SK-MEL-5 (cell line): ENCODE results near the gene WDPCP. TPM values are rescaled to one million over a fixed set of nuclear protein-coding genes. Genes with fewer than 3 reads are reported as not detected.
"Not testable (repeated sequence)": the region's sequence is repeated elsewhere in the genome, so short reads cannot be mapped to it uniquely, and the experiment has no call there.

Experiments used
- DNase-seq: peaks from one replicate; pipeline ENCODE4 v3.0.0-alpha.2; 2016; ENCODE audit warnings: low read depth, low spot score
- in situ Hi-C: cut with HindIII; loops from 2 replicates; pipeline ENCODE4 v1.10.0; 2016; ENCODE audit warnings: low sequenced_read_pairs, high pct_unique_total_duplicates, low pct_unique_long_range_greater_than_20kb
- total RNA-seq: library from RNA; depleted of rRNA; stranded (reverse); fragments of >200 nt; shearing (Covaris generic); gene quantifications from 2 replicates; pipeline ENCODE4 v1.2.3, GENCODE V29; 2014

WDPCP gene
- total RNA-seq, 1 experiment from 2014 or later = 16.1 TPM

DNA sequence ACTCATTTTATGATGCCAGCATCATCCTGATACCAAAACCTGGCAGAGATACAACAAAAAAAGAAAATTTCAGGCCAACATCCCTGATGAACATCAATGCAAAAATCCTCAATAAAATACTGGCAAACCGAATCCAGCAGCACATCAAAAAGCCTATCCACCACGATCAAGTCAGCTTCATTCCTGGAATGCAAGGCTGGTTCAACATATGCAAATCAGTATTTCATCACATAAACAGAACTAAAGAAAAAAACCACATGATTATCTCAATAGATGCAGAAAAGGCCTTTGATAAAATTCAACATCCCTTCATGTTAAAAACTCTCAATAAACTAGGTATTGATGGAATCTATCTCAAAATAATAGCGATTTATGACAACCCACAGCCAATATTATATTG lies 29.4 kb downstream of the WDPCP start:
- DNase-seq, in situ Hi-C loops: not testable (repeated sequence)

DNA sequence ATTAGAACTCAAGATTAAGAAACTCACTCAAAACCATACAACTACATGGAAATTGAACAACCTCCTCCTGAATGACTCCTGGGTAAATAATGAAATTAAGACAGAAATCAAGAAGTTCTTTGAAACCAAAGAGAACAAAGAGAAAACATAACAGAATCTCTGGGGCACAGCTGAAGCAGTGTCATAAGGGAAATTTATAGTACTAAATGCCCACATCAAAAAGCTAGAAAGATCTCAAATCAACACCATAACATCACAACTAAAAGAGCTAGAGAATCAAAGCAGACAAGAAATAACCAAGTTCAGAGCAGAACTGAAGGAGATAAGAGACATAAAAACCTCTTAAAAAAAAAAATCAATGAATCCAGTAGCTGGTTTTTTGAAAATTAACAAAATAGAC lies 30.5 kb downstream of the WDPCP start:
- in situ Hi-C loops, DNase-seq: not testable (repeated sequence)

DNA sequence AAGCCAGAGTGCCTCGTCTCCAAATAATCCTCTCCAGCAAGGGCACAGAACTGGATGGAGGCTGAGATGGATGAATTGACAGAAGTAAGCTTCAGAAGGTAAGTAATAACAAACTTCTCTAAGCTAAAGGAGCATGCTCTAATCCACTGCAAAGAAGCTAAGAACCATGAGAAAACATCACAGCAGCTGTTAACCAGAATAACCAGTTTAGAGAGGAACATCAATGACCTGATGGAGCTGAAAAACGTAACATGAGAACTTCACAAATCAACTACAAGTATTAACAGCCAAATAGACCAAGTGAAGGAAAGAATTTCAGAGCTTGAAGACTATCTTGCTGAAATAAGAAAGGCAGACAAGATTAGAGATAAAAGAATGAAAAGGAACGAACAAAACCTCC lies 32.3 kb downstream of the WDPCP start:
- in situ Hi-C loops = no loop called here

DNA sequence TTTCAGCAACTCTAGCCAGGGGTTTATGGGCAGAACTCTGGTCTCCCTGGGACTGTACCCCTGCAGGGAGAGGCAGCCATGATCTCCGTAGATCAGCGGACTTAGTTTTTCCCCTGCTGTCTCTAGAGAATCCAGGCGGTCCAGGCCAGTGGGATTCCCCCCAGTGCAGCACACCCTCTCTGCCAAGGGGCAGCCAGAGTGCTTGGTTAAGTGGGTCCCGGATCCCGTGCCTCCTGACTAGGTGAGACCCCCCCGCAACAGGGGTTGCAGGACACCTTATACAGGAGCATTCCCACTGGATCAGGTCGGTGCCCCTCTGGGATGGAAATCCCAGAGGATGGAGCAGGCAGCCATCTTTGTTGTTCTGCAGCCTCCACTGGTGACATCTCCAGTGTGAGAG lies 33.0 kb downstream of the WDPCP start:
- DNase-seq = no peak
- in situ Hi-C loops = no loop called here

More for the DNA sequence above, 32.3 kb downstream of the WDPCP start:
- no peak for DNase-seq

DNA sequence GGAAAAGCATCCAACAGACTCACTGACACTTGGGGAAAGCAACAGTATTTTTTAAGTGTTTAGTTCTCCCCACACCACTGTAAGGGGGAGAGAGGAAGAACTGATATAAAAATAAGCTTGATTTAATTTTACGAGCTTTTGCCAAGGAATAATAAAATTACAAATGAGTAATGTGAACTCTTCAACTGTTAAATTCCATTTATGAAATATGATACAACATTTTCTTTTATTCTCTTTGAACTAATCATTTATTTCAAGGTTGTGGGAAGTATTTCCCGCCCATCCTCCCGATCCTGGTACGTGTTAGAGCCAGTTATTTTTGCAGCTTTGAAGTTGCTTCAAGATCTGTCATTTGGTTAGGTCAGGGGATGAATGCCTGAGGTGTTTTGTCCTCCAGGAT lies 35.2 kb downstream of the WDPCP start:
- in situ Hi-C loops = no loop called here
- DNase-seq = no peak

DNA sequence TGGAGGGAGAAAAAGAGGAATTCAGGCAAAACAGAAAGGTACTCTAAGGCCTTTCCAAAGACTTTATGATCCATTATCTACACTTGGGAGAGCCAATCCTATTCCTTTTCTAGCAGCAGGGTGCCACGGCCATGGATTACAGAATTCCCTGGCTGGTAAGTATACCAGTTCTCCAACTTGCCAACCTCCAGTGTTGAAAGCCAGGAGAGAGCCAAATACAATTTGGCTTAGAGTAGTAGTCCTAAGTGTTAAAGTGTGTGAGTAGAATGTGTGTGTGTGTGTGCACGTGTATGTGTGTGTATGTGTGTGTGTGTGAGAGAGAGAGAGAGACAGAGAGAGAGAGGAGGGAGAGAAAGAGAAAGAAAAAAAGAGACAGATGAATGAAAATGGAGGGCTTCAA lies 43.3 kb downstream of the WDPCP start:
- DNase-seq = no peak

DNA sequence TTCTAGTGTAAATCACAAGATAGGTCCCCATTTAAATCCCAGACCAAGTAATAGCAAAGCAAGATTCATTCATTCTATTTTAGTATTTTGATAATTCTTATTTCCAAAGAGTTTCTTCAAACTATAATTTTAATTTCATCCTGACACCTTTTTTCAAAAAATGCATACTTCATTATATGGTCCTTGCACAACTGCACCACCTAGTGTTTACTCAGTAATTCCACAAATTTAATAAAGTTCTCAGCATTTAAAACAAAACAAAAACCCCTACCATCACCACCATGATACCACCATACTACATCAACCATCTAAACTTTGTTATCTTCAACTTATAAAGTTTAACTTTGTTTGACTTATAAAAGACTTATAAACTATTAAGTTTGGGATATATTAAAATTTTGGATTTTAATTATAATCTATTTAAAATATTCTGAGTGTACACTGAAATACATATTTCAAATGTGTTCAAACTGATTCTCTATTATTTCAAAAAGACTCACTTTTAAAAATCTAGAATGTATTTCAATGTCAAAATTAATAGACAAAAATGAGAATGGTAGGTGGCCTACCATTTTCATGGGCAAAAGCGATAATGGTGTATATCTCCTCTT lies 44.2 kb downstream of the WDPCP start:
- in situ Hi-C loops = no loop called here
- peak; percentile 54 for DNase-seq

More for the DNA sequence above, 43.3 kb downstream of the WDPCP start:
- in situ Hi-C loops = no loop called here

DNA sequence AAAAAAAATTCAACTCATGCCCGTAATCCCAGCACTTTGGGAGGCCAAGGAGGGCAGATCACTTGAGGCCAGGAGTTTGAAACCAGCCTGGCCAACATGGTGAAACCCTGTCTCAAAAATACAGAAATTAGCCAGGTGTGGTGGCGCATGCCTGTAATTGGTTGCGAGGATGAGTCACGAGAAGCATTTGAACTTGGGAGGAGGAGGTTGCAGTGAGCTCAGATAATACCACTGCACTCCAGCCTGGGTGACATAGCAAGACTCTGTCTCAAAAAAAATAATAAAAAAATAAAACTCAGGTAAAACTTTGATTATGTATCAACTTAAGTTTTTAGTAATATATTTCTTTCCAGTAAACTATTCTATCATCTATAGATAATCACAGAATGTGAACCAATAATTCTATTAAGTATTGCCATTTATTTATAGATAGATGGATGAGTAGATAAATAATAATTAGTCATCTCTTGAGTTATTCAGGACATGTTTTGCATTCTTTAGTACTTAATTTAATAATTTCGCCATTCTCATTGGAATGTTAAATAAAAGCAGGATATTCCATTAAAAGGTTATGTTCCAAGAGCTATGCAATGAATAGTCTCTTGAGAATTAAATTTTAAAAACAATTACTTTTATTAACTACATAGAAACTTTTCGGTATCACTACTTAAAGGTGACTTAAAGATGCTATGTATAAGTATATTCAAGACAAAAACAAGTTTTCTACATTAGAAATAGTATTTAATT lies 48.7 kb downstream of the WDPCP start:
- no peak for DNase-seq
- in situ Hi-C loops = no loop called here

DNA sequence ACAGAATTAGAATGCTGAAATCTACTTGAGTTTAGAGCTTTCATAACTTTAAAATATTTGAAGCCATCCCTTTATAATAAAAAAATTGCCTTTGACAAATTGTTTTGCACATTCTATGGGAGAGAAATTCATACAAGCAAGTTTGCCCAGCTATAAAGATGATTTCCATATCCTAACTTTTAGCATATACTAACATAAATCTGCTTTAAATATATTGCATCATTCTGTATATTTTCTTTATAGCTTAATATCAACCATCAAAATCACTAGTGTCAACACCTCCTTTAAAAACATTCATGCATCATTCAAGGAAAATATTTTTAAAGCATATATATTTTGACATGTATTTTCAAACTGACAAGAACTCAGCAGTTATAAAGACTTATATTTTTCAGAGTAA lies 49.9 kb downstream of the WDPCP start:
- in situ Hi-C loops = no loop called here
- DNase-seq = no peak

DNA sequence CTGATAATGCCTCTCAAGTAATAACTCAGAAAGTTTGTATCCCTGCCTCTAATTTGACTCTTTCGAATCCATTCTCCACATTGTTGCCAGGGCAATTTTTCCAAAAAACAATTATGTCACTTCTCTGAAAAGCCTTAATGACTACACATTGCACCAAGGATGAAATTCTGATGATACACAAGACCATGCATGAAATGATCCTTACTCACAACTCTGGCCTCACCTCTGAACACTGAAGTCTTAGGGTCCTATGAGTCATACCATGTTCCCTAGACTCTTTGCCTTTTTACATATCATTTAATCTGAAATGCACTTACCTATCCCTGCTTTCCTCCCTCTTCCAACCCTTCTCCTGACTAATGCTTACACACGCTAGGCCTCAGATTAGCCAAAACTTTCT lies 51.0 kb downstream of the WDPCP start:
- in situ Hi-C loops = no loop called here
- no peak for DNase-seq

DNA sequence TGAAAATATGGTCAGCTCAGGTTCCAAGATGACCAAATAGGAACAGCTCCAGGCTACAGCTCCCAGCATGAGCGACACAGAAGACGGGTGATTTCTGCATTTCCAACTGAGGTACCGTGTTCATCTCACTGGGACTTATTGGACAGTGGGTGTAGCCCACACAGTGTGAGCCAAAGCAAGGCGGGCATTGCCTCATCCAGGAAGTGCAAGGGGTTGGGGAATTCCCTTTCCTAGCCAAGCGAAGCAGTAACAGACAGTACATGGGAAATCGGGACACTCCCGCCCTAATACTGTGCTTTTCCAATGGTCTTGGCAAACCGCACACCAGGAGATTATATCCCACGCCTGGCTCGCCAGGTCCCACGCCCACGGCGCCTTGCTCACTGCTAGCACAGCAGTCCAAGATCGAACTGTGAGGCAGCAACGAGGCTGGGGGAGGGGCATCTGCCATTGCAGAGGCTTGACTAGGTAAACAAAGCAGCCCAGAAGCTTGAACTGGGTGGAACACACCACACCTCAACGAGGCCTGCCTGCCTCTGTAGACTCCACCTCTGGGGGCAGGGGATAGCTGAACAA lies 57.5 kb downstream of the WDPCP start:
- in situ Hi-C loops = no loop called here
- no peak for DNase-seq

DNA sequence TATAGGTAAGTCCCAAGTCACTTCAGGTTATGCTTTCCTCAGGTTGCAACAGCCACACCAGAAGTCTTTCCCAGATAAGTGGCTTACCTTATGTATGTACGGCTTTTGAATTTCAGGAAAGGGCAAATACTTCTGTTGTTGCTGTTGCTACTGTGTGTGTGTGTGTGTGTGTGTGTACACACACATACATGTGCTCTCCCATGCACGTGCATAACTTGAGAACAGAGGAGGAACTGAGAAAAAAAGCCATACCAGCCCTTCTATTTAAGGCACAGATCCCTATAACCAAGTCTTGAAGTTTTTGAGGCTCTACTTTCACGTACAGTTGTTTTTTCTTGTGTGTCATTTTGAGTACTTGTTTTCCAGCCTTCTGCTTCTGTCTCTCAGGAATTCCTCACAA lies 62.4 kb downstream of the WDPCP start:
- DNase-seq = no peak
- in situ Hi-C loops = no loop called here

DNA sequence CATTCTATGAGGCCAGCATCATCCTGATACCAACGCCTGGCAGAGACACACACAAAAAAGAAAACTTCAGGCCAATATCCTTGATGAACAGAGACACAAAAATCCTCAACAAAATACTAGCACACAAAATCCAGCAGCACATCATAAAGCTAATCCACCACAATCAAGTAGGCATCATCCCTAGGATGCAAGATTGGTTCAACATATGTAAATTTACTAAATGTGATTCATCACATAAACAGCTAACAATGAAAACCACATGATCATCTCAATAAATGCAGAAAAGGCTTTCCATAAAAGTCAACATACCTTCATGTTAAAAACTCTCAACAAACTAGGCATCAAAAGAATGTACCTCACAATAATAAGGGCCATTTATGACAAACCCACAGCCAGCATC lies 65.3 kb downstream of the WDPCP start:
- in situ Hi-C loops = no loop called here
- no peak for DNase-seq

DNA sequence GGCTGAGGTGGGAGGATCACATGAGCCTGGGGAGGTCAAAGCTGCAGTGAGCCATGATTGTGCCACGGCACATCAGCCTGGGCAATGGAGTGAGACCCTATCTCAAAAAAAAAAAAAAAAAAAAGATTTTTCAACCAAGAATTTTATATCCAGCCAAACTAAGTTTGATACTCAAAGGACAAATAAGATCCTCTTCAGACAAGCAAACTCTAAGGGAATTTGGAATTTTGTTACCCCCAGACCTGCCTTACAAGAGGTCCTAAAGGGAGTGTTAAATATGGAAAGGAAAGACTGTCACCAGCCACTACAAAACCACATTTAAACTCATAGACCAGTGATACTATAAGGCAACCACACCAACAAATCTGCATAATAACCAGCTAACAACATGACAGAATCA lies 67.5 kb downstream of the WDPCP start:
- in situ Hi-C loops = no loop called here
- no peak for DNase-seq

DNA sequence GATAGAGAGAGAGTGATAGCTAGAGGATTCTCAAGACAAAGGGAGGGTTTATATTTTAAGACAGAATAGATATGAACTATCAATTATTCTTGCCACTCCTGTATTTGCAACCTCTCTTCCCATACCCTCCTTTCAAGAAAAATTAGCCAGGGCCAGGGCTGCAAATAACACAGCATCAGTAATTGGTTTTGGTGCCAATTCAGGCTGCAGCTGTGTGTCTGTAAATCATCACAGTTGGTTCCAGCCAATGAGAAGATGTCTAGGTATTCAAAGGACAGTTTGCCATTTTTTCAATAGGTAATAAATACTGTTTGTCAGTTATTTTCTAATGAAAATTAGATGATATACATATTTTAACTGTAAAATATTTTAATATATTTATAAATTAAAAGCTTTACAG lies 73.5 kb downstream of the WDPCP start:
- DNase-seq = no peak
- in situ Hi-C loops = no loop called here

DNA sequence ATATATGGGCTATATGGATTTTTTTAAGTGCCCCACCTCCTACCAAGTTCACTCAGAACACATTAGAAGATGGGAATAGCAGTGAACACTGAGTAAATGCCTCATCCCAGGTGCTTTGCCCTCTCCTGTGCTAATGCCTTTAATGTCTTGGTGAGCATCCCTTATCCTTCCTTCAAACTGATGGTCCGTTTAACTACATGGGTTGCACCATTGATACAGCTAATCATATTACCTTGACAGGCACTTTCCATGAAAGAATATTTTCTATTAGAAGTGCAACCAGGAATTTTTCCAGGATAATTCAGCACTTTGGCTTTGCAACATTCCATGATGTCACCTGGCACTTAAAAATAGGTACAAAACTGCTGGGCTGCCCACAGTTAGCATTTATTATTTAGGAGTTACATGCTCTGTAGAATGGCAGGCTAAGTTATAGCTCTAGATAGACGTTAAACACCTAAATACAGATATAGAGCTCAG lies 74.0 kb downstream of the WDPCP start:
- no peak for DNase-seq
- in situ Hi-C loops = no loop called here

DNA sequence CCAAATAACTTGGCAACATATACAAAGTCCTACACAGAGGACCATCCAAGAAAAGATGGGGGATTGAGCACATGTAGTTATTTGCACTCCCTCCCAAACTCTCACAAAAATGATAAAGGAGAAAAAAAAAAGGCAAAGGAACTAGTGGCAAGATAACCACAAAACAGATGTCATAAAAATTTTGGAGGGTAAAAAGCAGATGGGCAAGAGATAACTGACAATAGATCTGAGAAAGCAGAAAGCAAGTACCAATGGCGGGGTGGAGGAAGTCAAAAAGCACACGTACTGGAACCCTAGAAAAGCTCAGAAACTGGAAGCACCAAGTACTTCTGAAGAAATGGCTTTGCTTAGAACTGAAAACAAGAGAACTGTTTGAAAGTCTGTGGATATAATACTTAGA lies 82.0 kb downstream of the WDPCP start:
- no peak for DNase-seq
- in situ Hi-C loops = no loop called here

DNA sequence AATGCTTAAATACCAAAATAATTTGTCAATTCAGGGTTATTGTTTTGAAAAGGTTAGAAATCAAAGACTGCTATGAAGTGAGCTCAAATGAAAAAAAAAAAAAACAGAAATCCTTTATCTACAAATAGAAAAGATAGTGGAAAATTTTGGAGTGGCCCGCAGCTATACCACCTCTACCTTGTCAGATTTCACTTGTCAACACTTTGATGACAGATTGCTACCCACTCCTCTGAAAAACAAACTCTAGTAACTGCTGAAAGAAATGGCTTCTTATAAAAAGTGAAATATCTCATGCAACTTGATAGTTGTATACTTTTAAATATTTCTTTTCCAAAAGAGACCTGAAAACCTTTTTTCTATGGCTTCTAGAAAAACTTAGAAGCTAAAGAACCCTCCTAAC lies 84.5 kb downstream of the WDPCP start:
- no peak for DNase-seq
- in situ Hi-C loops = no loop called here

DNA sequence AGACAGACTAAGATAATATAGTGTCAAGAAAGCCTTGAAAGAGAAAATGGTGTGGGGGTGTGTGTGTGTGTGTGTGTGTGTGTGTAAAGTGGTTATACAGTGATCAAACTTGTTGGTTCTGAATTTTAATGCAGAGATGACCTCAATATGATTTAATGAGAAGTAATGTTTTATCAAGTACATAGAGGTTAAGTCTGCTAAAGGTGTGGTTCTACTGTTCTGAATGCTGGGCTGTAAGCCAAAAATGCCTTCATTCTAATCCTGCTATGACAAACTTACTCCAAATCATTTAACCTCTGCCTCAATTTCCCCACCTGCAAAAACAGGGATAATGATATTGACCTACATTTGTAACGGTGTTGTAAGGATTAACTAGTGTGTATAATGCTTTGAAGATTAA lies 87.9 kb downstream of the WDPCP start:
- no peak for DNase-seq
- in situ Hi-C loops = no loop called here
